ENCODE measurements around the gene GPSM1. TPM values are rescaled to one million over a fixed set of nuclear protein-coding genes. Genes with fewer than 3 reads are reported as not detected.
"Not testable (repeated sequence)": the region's sequence is repeated elsewhere in the genome, so short reads cannot be mapped to it uniquely, and the experiment has no call there.

GPSM1 gene
- total RNA-seq, 4 donors from 2014 or later = 10.0 to 14.9 (median 13.0) TPM

DNA sequence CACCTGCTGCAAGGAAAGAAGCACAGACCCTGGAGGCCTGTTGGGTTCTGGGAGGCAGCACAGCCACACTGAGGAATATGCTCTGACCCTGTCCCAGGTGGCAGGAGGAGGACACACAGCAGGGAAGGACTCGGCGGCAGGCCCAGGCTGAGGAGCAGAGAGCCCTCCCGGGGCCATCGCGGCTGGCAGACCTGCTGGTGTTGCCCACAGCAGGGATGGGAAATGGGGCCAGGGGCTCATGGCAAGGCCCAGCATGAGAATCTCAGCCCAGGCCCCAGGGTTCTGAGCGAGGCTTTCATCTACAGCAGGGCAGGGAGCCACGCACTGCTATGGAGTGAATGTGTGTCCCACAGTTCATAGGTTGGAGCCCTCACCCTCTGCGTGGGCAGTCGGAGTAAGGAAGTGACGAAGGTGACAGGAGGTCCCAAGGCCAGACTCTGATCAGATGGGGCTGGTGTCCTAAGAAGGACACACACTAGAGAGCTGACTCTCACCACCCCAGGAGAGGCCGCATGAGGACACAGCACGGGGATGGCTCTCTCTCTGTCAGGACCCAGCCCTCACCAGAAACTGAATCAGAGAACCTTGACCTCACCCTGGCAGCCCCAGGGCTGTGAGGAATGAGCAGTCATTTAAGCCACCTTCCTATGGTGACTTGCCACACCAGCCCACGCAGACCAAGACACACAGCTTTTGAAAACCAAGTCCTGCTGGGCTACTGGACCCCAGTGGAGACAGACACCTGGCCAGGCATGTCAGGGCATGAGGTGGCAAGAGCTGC is 10.3 kb upstream of the GPSM1 start:
- Histone ChIP-seq H3K4me3 (no peak overlapping the region), H3K36me3 (no peaks in the 10 kb centered on the region), H3K27ac (no peak overlapping the region), H3K27me3 (peaks cover 5% of the 10 kb centered on the region), H3K9me3 (peaks cover 0 to 8% (median 0%) of the 10 kb centered on the region in 3 donors), H3K4me1 (no peaks in the 10 kb centered on the region)
- no peak for ATAC-seq
- WGBS, 2 donors (ENCODE audit: low coverage in 1 of 2) = 87% methylated on average over 3 of the region's 13 CpGs; no CpG with 5 or more reads in 1 of the 2 donors
- no peak for TF ChIP-seq EP300 (IDR thresholded peaks at IDR 0.05)
- no peak for TF ChIP-seq POLR2AphosphoS5 (IDR thresholded peaks at IDR 0.05)
- TF ChIP-seq POLR2A (IDR thresholded peaks at IDR 0.05) = no peak

DNA sequence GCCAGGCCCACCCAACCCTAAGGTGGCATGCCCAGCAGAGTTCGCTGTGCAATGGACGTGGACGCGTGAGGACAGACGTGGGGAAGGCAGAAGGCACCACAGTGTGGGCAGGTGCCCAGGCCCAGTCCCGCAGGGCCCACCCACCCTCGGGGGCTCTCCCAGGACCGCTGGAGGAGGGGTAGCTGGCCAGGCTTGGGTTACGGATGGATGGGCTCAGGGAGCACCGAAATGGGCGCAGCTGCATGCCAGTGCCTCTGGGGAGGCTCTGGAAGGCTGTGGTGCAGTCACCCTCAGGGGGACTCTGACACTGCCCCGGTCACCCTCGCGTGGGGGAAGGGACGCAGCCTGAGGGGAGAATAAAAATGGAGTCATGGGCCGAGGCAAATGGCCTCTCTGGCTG is 9.6 kb upstream of the GPSM1 start:
- no peaks in the 10 kb centered on the region for H3K27me3 ChIP-seq
- 88% methylated on average over 5 of the region's 16 CpGs; no CpG with 5 or more reads in 1 of the 2 donors for WGBS, 2 donors (ENCODE audit: low coverage in 1 of 2)
- no peak for ATAC-seq

DNA sequence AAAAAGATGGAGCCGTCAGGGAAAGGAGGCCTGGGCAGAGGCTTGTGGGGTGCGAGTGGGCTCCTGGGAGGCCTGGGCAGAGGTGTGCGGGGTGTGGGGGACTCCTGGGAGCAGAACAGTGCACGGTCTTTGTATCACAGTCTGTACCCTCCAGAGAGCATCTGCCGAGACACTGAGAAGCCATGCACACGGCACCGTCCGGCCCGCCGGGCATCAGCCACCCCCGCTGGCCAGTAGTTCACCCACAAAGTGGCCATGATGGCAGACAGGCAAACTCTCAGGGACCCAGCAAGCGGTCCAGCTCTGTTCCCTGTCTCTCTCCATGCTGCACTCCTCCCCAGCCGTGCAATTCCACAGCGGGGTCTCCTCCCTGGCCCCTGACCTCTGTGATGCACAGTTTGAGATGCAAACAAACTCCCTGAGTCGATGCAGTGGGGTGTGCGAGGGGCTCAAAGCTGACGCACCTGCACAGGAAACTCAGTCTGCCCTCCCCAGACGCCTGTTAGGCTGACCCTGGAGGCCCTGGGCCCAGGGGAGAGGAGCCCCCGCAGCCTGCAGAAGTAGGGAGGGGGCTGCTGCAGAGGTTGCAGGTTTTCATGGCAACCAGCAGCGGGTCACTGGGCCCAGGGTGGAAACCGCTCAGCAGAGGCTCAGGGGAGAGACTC is 9.1 kb upstream of the GPSM1 start:
- Histone ChIP-seq H3K27me3 (no peaks in the 10 kb centered on the region), H3K4me3 (no peak overlapping the region), H3K4me1 (no peaks in the 10 kb centered on the region), H3K9me3 (peaks cover 0 to 8% (median 0%) of the 10 kb centered on the region in 3 donors), H3K36me3 (no peaks in the 10 kb centered on the region), H3K27ac (no peak overlapping the region)
- ATAC-seq = no peak
- 40 to 78% methylated on average over 2 to 12 of the region's 21 CpGs for WGBS, 2 donors (ENCODE audit: low coverage in 1 of 2)
- TF ChIP-seq POLR2A (IDR thresholded peaks at IDR 0.05) (no peak), EP300 (IDR thresholded peaks at IDR 0.05) (no peak), POLR2AphosphoS5 (IDR thresholded peaks at IDR 0.05) (no peak)
- TF ChIP-seq, protein P1, sequence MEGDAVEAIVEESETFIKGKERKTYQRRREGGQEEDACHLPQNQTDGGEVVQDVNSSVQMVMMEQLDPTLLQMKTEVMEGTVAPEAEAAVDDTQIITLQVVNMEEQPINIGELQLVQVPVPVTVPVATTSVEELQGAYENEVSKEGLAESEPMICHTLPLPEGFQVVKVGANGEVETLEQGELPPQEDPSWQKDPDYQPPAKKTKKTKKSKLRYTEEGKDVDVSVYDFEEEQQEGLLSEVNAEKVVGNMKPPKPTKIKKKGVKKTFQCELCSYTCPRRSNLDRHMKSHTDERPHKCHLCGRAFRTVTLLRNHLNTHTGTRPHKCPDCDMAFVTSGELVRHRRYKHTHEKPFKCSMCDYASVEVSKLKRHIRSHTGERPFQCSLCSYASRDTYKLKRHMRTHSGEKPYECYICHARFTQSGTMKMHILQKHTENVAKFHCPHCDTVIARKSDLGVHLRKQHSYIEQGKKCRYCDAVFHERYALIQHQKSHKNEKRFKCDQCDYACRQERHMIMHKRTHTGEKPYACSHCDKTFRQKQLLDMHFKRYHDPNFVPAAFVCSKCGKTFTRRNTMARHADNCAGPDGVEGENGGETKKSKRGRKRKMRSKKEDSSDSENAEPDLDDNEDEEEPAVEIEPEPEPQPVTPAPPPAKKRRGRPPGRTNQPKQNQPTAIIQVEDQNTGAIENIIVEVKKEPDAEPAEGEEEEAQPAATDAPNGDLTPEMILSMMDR (IDR thresholded peaks at IDR 0.05) = no peak

More for the DNA sequence above, 9.6 kb upstream of the GPSM1 start:
- Histone ChIP-seq H3K9me3 (peaks cover 0 to 8% (median 0%) of the 10 kb centered on the region in 3 donors), H3K4me3 (no peak overlapping the region), H3K36me3 (no peaks in the 10 kb centered on the region), H3K4me1 (no peaks in the 10 kb centered on the region), H3K27ac (no peak overlapping the region)
- TF ChIP-seq EP300 (IDR thresholded peaks at IDR 0.05) (no peak), POLR2AphosphoS5 (IDR thresholded peaks at IDR 0.05) (no peak), POLR2A (IDR thresholded peaks at IDR 0.05) (no peak)
- TF ChIP-seq, protein P1 (IDR thresholded peaks at IDR 0.05) = no peak

DNA sequence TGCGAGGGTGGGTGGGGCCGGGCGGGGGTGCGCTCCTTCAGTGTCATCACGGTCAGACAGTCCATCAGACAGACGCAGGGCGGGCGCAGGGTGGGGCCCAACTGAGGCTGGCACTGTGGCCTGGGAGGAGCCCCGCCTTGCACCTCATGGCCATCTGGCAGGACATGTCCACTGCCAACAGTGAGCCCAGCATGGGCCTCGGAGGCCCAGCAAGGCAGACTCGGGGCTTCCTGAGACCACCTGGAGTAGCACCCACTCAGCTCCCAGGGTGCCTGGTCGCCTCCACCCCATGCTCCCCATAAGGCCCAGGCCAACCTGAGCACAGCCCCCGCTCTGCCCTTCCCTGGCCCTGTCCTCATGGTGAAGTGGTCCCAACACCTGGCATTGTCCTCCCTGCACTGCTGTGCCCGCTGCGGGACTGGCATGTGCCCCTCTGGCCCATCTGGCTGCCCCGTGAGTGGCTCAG is 8.5 kb upstream of the GPSM1 start:
- 92% methylated on average over 2 of the region's 16 CpGs; no CpG with 5 or more reads in 1 of the 2 donors for WGBS, 2 donors (ENCODE audit: low coverage in 1 of 2)
- Histone ChIP-seq H3K27me3 (no peaks in the 10 kb centered on the region), H3K9me3 (peaks cover 0 to 8% (median 0%) of the 10 kb centered on the region in 3 donors), H3K4me1 (no peaks in the 10 kb centered on the region), H3K36me3 (no peaks in the 10 kb centered on the region), H3K27ac (no peak overlapping the region), H3K4me3 (no peak overlapping the region)
- TF ChIP-seq POLR2AphosphoS5 (IDR thresholded peaks at IDR 0.05) = no peak
- TF ChIP-seq EP300 (IDR thresholded peaks at IDR 0.05) = no peak
- TF ChIP-seq, protein P1 (IDR thresholded peaks at IDR 0.05) = no peak
- no peak for ATAC-seq

DNA sequence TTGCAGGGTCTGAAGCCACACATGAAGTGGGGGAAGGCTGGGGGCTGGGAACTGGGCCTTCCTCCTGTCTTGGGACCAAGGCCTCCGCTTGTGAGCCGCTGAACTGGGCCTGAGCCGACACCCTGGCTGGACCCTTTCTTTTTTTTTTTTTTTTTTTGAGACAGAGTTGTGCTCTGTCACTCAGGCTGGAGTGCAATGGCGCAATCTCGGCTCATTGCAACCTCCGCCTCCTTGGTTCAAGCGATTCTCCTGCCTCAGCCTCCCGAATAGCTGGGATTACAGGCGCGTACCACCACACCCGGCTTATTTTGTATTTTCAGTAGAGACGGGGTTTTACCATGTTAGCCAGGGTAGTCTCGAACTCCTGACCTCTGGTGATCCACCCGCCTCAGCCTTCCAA is 8.1 kb upstream of the GPSM1 start:
- H3K27ac ChIP-seq, H3K27me3 ChIP-seq, H3K4me3 ChIP-seq, ATAC-seq, H3K36me3 ChIP-seq, H3K4me1 ChIP-seq, H3K9me3 ChIP-seq: not testable (repeated sequence)
- 95 to 100% methylated on average over 3 to 14 of the region's 14 CpGs for WGBS, 2 donors (ENCODE audit: low coverage in 1 of 2)

DNA sequence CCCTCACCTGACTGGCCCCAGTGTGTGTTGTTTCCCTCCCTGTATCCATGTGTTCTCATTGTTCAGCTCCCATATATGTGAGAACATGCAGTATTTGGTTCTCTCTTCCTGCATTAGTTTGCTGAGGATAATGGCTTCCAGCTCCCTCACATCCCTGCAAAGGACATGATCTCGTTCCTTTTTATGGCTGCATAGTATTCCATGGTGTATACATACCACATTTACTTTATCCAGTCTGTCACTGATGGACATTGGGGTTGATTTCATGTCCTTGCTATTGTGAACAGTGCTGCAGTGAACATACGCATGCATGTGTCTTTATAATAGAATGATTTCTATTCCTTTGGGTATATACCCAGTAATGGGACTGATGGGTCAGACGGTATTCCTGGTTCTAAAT is 7.4 kb upstream of the GPSM1 start:
- not testable (repeated sequence) for H3K4me1 ChIP-seq, H3K9me3 ChIP-seq, H3K27me3 ChIP-seq, H3K36me3 ChIP-seq, H3K4me3 ChIP-seq, ATAC-seq, H3K27ac ChIP-seq
- 95% methylated on average over 3 of the region's 3 CpGs for WGBS, 2 donors (ENCODE audit: low coverage in 1 of 2)

DNA sequence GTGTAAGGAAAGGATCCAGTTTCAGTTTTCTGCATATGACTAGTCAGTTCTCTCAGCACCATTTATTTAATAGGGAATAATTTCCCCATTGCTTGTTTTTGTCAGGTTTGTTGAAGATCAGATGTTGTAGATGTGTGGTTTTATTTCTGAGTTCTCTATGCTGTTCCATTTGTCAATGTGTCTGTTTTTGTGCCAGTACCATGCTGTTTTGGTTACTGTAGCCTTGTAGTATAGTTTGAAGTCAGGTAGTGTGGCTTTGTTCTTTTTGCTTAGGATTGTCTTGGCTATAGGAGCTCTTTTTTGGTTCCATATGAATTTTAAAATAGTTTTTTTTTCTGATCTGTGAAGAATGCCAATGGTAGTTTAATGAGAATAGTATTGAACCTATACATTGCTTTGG is 6.4 kb upstream of the GPSM1 start:
- not testable (repeated sequence) for H3K27me3 ChIP-seq, H3K36me3 ChIP-seq, H3K4me3 ChIP-seq, H3K4me1 ChIP-seq, H3K9me3 ChIP-seq, H3K27ac ChIP-seq, ATAC-seq
